Tibial artery (tissue), 4 donors: Measurements from ENCODE around the gene TRIM56.
"Not testable (repeated sequence)": the region's sequence is repeated elsewhere in the genome, so short reads cannot be mapped to it uniquely, and the experiment has no call there.

ENCODE experiments used
- DNase-seq, 2 donors: peaks; one replicate each; pipeline ENCODE4 v3.0.0-alpha.2; 2019
- H3K27ac ChIP-seq, 2 donors: fragments of 200-600 bp; sonication (generic) in 1 of 2; 1 replicate in 1 of 2; 2 replicates in 1 of 2; pipeline ENCODE4 v1.5.1; 2018 to 2019; ENCODE audit warnings: mild to moderate bottlenecking in 1 of 2
- H3K27me3 ChIP-seq, 2 donors: fragments of 200-600 bp; sonication (generic) in 1 of 2; one replicate each; pipeline versions ENCODE4 v1.5.1 to v1.6.0; 2016 to 2019
- H3K36me3 ChIP-seq, 3 donors: fragments of 200-600 bp; sonication (generic) in 2 of 3; one replicate each; pipeline ENCODE4 v1.5.1; 2016 to 2019; ENCODE audit warnings: mild to moderate bottlenecking in 2 of 3
- H3K4me1 ChIP-seq, 4 donors: fragments of 200-600 bp; sonication (generic) in 2 of 4; 1 replicate in 3 of 4; 2 replicates in 1 of 4; pipeline ENCODE4 v1.5.1; 2016 to 2019
- H3K4me3 ChIP-seq, 2 donors: fragments of 200-600 bp; sonication (generic) in 1 of 2; 1 replicate in 1 of 2; 2 replicates in 1 of 2; pipeline ENCODE4 v1.5.1; 2018 to 2019; ENCODE audit warnings: mild to moderate bottlenecking in 2 of 2
- H3K9me3 ChIP-seq, 3 donors: fragments of 200-600 bp; sonication (generic) in 1 of 3; one replicate each; pipeline ENCODE4 v1.5.1; 2016 to 2019
- CTCF ChIP-seq, 2 experiments: fragments of 200-600 bp in 1 of 2; fragments of 450-650 bp in 1 of 2; IDR thresholded peaks; one replicate each; pipeline ENCODE4 v1.5.1; 2017 to 2019; ENCODE audit warnings: antibody characterized with exemption in 2 of 2, mild to moderate bottlenecking in 1 of 2, moderate library complexity in 1 of 2
- intact Hi-C: fragments of 100-400 bp; cut with DNase I; formaldehyde crosslinking; loops from one replicate; pipeline ENCODE4 v1.15.0; 2023; ENCODE audit warnings: low total_unique reads

The TRIM56 gene

GRCh38 chr7:101066141-101066832 is 19.0 kb upstream of the TRIM56 start:
- DNase-seq = no peak
- Histone ChIP-seq H3K27ac (no peak overlapping the region), H3K36me3 (no peaks in the 10 kb centered on the region), H3K9me3 (no peaks in the 10 kb centered on the region), H3K27me3 (peaks cover 0 to 76% of the 10 kb centered on the region in 2 donors), H3K4me1 (no peaks in the 10 kb centered on the region), H3K4me3 (no peak overlapping the region)
- TF ChIP-seq CTCF (IDR thresholded peaks at IDR 0.05) = no peak
- intact Hi-C loops = no loop called here

GRCh38 chr7:101066833-101067177 is 18.5 kb upstream of the TRIM56 start:
- no peak for DNase-seq
- TF ChIP-seq CTCF (IDR thresholded peaks at IDR 0.05) = no peak
- intact Hi-C loops = no loop called here
- Histone ChIP-seq H3K36me3 (no peaks in the 10 kb centered on the region), H3K9me3 (no peaks in the 10 kb centered on the region), H3K4me1 (no peaks in the 10 kb centered on the region), H3K4me3 (no peak overlapping the region), H3K27me3 (peaks cover 0 to 74% of the 10 kb centered on the region in 2 donors), H3K27ac (no peak overlapping the region)

DNA sequence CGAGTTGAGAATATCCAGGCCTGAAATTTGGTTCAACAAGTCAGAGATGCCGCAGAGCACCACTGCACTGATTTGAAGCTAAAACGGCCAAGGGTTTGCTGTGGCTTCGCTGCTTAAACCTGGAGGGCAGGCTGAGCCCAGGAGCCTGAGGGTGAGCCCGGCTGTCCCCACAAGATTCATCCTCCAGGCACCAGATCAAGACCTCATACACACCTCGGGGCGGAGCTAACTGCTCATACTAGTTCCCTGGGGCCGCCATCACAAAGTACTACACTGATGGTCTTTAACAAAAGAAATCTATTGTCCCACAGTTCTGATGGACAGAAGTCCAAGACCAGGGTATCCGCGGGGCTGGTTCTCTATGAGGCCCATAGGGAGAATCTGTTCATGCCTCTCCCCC is 16.9 kb upstream of the TRIM56 start:
- TF ChIP-seq CTCF (IDR thresholded peaks at IDR 0.05) = no peak
- intact Hi-C loops = no loop called here
- H3K27ac ChIP-seq = no peak overlapping the region
- peaks cover 0 to 68% of the 10 kb centered on the region in 2 donors for H3K27me3 ChIP-seq
- H3K4me1 ChIP-seq = no peaks in the 10 kb centered on the region
- DNase-seq = no peak
- H3K36me3 ChIP-seq = no peaks in the 10 kb centered on the region
- H3K9me3 ChIP-seq = no peaks in the 10 kb centered on the region
- H3K4me3 ChIP-seq = no peak overlapping the region

GRCh38 chr7:101071362-101072104 is 13.7 kb upstream of the TRIM56 start:
- not testable (repeated sequence) for H3K4me3 ChIP-seq, H3K4me1 ChIP-seq, H3K9me3 ChIP-seq, DNase-seq, H3K36me3 ChIP-seq, H3K27ac ChIP-seq
- intact Hi-C loops = loop anchor here (10.0 kb wide), 1 partner anchor 123 kb away; no protein-coding TSS in a partner anchor
- peaks cover 0 to 39% of the 10 kb centered on the region in 2 donors for H3K27me3 ChIP-seq

GRCh38 chr7:101075646-101076045 is 9.6 kb upstream of the TRIM56 start:
- no peaks in the 10 kb centered on the region for H3K4me1 ChIP-seq
- no peaks in the 10 kb centered on the region for H3K36me3 ChIP-seq
- DNase-seq = no peak
- intact Hi-C loops = loop anchor here (10.0 kb wide), 1 partner anchor 119 kb away; no protein-coding TSS in a partner anchor
- no peak overlapping the region for H3K4me3 ChIP-seq
- TF ChIP-seq CTCF (IDR thresholded peaks at IDR 0.05) = no peak
- no peak overlapping the region for H3K27ac ChIP-seq
- peaks cover 0 to 19% of the 10 kb centered on the region in 2 donors for H3K27me3 ChIP-seq
- no peaks in the 10 kb centered on the region for H3K9me3 ChIP-seq

DNA sequence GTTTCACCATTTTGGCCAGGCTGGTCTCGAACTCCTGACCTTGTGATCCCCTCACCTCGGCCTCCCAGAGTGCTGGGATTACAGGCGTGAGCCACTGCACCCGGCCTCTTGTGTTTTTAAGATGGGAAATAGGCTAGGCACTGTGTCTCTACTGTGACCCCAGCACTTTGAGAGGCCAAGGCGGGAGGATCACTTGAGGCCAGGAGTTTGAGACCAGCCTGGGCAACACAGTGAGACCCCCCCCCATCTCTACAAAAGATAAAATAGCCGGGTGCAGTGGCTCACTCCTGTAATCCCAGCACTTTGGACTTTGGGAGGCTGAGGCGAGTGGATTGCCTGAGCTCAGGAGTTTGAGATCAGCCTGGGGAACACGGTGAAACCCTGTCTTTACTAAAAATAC is 9.1 kb upstream of the TRIM56 start:
- intact Hi-C loops = loop anchor here (10.0 kb wide), 1 partner anchor 119 kb away; no protein-coding TSS in a partner anchor
- not testable (repeated sequence) for H3K27ac ChIP-seq, DNase-seq, H3K9me3 ChIP-seq, H3K4me1 ChIP-seq, H3K36me3 ChIP-seq, H3K4me3 ChIP-seq
- peaks cover 0 to 15% of the 10 kb centered on the region in 2 donors for H3K27me3 ChIP-seq
